Measurements from ENCODE around the gene OGFRL1.

Gene OGFRL1

GRCh38 chr6:71287926-71288227, 734 bp upstream of the OGFRL1 start:
- no peak for DNase-seq

- peak; percentile 46 for DNase-seq
Measured at GRCh38 chr6:71289039-71289801, 609 bp downstream of the OGFRL1 start.

- DNase-seq: no peak
Measured at GRCh38 chr6:71289802-71290175, 1.2 kb downstream of the OGFRL1 start.

- DNase-seq: no peak
Measured at GRCh38 chr6:71290611-71291010, 2.0 kb downstream of the OGFRL1 start.

- DNase-seq: no peak
Measured at GRCh38 chr6:71292001-71292400, 3.4 kb downstream of the OGFRL1 start.

- DNase-seq: no peak
Measured at GRCh38 chr6:71294121-71294523, 5.5 kb downstream of the OGFRL1 start.

- DNase-seq: no peak
Measured at GRCh38 chr6:71298459-71298858, 9.8 kb downstream of the OGFRL1 start.

GRCh38 chr6:71299541-71300470, 11.2 kb downstream of the OGFRL1 start:
- no peak for DNase-seq

- no peak for DNase-seq
Measured at GRCh38 chr6:71300561-71301168, 12.1 kb downstream of the OGFRL1 start.

- DNase-seq: no peak
Measured at GRCh38 chr6:71301546-71301945, 12.9 kb downstream of the OGFRL1 start.

- no peak for DNase-seq
Measured at GRCh38 chr6:71309656-71310055, 21.0 kb downstream of the OGFRL1 start.

GRCh38 chr6:71310261-71310660, 21.6 kb downstream of the OGFRL1 start:
- no peak for DNase-seq

GRCh38 chr6:71312089-71312488, 23.5 kb downstream of the OGFRL1 start:
- no peak for DNase-seq

GRCh38 chr6:71317441-71317840, 28.8 kb downstream of the OGFRL1 start:
- no peak for DNase-seq

- no peak for DNase-seq
Measured at GRCh38 chr6:71320041-71320440, 31.4 kb downstream of the OGFRL1 start.

- DNase-seq: no peak
Measured at GRCh38 chr6:71321314-71321713, 32.7 kb downstream of the OGFRL1 start.

GRCh38 chr6:71324194-71324785, 35.7 kb downstream of the OGFRL1 start:
- no peak for DNase-seq

- DNase-seq: no peak
Measured at GRCh38 chr6:71326611-71327010, 38.0 kb downstream of the OGFRL1 start.

- DNase-seq: no peak
Measured at GRCh38 chr6:71330501-71330900, 41.9 kb downstream of the OGFRL1 start.

- DNase-seq: no peak
Measured at GRCh38 chr6:71332012-71332411, 43.4 kb downstream of the OGFRL1 start.

- no peak for DNase-seq
Measured at GRCh38 chr6:71333050-71333449, 44.4 kb downstream of the OGFRL1 start.

GRCh38 chr6:71333697-71334096, 45.1 kb downstream of the OGFRL1 start:
- no peak for DNase-seq

- DNase-seq: no peak
Measured at GRCh38 chr6:71334768-71335167, 46.2 kb downstream of the OGFRL1 start.

- no peak for DNase-seq
Measured at GRCh38 chr6:71335544-71335943, 46.9 kb downstream of the OGFRL1 start.
